ENCODE measurements around the gene FUT7. TPM values are rescaled to one million over a fixed set of nuclear protein-coding genes. Genes with fewer than 3 reads are reported as not detected.

FUT7 gene
- polyA plus RNA-seq, 3 donors, result 0.18 TPM; not detected in 2

DNA sequence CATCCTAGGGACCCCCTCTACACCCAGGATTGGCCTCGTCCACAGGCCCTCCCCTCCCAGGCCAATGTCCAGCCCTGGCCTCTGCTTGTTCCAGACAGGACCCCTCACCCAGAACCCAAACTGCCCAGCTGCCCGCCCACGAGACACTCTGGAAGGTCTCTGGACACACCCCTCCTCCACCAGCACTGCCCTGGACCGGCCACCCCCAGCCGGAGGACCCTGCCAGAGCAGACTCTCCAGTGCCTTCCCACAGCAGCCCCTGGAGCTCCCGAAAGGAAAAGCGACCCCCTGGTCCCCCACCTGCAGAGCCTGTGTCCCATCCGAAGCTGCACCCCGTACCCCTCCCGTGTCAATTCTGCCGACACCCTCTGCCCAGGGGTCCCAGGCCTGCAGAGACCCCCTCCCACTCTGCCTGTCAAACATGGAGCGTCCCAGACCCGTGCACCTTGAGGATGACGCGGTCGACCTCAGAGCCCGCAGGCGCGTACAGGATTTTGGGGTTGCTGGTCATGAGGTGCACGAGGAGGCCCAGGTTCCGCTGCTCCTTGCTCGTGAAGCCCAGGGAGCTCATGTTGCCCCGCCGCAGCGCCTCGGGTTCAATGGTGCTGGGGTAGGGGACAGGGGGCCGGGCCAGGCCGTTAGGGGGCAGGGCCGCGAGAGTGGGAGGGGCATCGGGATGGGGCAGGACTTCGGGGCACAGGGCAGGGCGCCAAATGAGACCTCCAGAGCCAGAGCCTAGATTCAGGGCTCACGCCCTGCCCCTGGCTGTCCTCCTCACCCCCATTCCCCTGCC, 11.8 kb downstream of the FUT7 start:
- no peak for DNase-seq

DNA sequence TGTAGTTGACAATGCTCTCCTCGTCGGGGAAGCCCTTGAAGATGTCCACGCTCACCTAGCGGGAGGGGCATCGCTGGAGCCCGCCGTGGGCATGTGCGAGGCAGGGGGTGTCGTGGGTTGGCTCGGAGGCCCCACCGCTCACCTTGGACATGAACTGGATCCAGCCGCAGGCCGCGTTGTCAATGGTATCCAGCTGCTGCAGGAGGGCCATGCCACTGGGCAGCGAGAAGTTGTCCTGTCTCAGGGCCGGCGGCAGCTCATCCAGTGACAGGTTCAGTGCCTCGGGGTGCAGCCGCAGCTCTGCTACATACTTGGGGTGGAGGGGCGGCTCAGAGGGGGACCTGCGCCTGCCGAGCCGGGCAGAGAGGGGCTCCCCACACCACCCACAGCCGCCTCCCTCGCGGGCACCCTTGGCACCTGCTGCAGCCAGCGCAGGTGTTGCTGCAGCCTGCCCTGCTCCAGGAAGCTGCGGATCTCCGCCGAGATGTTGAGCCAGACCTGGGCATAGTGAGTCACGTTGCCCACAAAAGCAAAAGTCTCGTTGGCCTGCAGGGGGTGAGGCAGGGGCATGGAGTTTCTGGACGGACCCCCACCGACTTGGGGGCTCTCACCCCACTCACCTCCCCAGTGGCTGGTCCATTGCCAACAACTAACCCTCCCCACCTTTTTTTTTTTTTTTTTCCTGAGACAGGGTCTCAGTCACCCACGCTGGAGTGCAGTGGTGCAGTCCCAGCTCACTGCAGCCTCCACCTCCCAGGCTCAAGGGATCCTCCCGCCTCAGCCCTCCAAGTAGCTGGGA, 12.9 kb downstream of the FUT7 start:
- DNase-seq, result no peak

DNA sequence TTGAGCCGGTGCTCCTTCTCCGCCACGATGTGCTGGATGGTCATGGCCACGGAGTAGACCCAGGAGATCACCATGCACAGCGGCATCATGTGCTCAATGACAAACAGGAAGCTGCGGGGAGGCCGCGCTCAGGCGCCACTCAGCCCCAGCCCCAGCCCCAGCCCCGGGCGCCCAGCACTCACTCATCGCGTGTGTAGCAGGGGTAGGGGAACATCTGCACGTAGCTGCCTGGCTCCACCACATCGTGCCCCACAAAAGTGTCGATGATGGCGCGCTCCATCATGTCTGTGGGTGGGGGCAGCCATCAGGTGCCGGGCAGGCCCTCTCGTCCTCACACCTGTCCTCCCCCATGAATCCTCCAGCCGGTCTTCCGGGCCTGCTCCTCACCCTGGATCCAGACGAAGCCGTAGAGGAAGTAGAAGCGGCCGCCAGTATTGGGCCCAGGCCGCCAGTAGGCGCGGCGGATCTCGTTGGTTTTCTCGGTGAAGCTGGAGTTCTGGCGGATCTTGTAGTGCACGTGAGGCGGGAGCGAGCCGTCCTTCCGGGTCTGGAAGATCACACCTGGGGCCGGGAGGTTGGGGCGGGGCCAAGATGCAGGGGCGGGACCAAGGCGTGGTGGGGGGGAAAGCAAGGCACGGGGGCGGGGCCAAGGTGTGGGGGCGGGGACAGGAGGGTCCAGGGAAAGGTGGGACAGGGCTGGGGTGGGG, 13.9 kb downstream of the FUT7 start:
- no peak for DNase-seq

DNA sequence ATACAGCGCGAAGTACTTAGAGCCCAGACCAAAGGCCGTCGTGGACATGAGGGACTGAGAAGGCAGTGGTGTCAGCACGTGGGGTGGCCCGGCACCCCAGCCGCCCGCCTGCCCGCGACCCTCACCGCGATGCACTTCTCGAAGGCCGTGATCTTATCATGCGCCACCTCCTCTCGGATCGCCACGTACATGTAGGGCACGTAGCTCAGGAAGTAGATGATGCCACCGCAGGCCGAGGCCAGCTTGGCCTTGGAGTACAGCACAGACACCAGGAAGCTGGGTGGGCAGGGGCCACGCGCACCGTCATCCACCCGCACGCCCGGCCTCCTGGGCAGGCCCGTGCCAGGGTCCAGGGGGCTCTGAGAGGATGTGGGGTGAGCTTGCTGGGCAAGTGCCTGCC, 14.8 kb downstream of the FUT7 start:
- no peak for DNase-seq

DNA sequence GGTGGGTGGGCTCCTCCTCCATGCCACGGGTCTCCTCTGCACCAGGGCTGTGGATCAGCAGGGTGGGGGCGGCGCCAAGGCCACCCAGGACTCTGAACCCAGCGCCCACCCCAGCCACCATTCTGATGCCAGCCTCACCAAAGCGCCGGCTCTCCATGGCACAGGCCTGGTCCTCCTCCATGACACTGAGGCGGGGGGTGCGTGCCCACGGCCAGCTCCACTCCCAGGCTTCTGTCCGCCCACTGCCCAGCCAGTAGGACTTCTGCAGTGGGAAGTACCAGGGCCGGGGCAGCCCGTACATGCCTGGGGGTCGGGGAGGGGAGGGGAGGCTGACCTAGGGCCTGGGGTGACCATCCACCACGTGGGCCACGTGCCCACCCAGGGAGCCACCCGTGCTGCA, 15.5 kb downstream of the FUT7 start:
- DNase-seq, result no peak

GRCh38 chr9:137015976-137016375, 15.9 kb downstream of the FUT7 start:
- no peak for DNase-seq

DNA sequence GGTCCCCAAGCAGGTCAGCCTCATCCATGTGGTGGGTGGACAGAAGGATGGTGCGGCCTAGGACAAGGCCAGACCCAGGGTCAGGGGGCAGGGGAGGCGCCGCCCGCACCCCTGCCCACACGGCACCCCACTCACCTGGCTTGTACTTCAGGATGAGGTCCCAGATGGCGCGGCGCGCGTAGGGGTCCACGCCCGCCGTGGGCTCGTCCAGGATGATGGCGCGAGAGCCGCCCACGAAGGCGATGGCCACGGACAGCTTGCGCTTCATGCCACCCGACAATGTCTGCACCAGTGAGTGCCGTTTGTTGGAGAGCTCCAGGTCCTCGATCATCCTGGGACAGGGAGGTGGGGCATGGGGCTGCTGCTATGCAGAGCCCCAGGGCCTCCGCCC, 16.4 kb downstream of the FUT7 start:
- DNase-seq, result no peak

DNA sequence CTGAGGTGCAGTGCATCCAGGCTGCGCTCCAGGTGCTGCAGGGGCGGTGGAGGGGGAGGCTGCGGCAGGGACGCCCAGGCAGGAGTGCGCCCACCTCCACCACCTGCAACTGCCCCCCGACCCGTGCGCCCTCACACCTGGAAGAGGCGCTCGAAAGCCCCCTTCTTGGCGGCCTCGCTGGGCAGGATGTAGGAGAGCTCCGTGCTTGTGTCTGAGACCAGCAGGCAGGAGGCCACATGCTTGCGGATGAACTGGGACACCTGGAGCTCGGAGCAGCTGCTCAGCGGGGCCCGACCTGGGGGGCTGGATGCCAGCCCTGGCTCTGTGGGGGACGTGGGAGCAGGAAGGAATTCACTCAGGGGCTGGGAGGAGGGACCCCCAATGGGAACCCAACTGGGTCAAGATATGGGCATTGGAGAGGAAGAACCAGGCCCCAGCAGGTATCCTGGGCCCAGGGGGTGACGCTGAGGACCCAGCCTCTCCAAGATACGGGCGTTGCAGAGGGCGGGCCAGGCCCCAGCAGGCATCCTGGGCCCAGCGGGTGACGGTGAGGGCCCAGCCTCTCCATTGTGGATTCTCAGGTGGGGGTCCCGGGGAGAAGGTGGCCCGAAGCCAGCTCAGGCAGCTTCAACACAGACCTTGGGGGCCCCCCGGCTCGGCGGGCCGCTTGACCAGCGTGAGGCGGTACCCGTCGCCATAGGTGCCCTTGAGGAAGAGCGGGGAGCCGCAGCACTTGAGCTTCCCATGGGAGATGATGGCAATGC, 16.9 kb downstream of the FUT7 start:
- no peak for DNase-seq

DNA sequence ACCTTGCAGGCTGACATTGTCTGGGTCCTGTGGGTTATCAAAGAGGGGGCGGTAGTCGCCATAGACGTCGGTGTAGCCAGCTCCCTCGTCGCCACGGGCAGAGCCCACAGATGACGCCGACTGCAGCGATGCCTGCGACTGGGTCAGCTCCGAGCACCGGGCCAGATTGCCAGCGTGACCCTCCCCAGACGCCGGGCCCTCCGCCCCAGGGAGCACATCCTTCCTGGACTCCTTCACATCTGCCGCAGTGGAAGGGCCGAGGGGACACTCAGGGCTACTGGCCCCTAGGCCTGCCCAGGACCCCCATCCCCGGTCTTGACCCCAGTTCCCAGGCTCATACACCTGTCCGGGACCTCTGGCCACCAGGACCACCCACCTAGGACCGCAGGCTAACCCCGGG, 17.7 kb downstream of the FUT7 start:
- DNase-seq, result no peak

- DNase-seq, result no peak
Observed at GRCh38 chr9:137013571-137013940, 18.3 kb downstream of the FUT7 start.

DNA sequence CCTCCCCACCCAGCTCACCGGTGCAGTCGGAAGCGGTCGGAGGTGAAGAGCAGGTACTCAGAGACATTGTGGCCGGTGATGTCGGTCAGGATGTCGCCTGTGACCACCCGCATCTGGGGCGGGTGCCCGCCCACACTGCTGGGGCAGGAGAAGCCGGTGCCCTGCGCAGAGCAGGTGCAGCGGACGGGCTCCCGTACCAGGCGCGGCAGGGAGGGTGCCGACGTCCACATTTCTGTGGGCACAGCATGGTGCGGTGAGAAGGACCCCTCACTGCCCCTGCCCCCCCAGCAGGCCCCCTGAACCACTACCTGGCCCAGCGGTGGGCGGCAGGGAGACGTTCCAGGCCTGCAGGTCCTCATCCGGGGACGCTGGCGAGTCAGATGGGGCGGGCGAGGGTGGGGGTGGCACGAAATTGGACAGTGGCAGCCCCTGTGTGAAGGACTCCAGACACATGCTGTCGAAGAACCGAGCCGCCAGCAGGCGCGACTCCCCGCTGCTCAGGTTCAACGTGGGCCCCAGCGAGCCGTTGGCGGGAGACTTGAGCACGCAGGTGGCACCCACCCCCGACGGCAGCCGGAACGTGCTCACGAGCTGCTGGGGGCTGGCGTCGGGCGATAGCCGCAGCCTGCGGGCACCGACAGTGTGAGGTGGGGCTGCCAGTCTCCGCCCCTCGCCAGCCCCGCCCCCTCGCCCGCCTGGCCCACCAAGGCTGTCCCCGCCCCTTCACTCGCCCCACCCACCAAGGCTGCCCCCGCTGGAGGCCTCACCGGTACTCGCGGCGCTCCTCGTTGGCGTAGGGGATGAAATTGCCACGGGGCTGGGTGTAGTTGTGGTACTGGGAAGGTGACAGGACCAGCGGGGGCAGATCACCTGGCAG, 19.0 kb downstream of the FUT7 start:
- no peak for DNase-seq

GRCh38 chr9:137011907-137012675, 19.8 kb downstream of the FUT7 start:
- no peak for DNase-seq

GRCh38 chr9:137011156-137011555, 20.7 kb downstream of the FUT7 start:
- no peak for DNase-seq

- DNase-seq, result no peak
Observed at GRCh38 chr9:137009938-137010732, 21.8 kb downstream of the FUT7 start.

DNA sequence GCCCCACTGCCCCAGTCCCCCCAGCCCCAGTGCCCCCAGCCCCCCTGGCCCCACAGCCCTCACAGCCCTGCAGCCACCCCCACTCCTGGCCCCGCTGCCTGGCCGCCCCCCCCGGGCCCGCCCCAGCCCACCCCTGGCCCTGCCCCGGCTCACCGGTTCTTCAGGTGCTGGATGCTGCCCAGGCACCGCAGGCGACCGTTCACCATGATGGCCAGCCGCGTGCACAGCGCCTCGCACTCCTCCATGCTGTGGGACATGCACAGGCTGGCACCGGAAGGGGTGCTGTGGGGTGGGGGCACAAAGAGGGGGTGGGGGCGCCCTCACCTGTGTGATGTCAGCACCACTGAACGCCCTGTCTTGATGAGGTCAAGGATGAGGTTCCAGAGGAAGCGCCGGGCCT, 22.7 kb downstream of the FUT7 start:
- no peak for DNase-seq

DNA sequence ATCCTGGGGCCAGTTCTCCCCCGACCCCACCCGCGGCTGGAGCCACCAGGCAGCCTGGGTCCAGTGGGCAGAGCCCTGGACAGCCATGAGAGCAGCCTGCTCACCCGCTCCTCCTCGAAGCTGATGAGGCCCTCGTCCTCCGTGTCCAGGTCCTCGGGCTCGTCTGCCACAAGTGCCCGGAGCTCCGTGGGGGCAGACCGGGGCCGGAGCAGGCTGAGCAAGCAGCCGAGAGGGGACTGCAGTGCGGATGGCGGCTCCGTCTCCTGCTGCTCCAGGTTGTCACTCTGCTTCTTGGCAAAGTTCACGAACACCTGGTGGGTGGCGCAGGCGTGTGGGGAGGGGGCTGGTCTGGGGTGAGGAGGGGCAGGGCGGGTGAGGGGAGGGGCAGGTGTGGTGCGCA, 23.6 kb downstream of the FUT7 start:
- DNase-seq, result no peak

DNA sequence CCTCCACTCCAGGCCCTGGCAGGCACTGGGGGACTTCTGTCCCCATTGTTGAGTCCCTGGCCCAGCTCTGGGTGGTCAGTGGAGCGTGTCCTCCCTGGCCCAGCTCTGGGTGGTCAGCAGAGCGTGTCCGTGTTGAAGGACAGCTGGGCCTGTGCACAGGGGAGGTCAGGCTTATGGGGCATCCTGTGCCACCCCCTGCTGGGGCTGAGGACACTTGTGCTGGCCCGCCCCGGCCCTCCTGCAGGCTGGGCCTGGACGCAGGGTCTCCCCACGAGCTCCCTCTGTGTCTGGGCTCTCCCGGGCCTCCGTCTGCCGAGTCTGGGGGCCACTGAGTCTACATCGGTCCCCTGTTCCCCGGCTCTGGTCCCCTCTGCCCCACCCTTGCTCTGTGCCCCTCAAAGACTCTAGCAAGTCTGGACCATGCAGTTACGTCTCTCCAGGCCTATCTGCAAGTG, 24.0 kb downstream of the FUT7 start:
- DNase-seq, result no peak

DNA sequence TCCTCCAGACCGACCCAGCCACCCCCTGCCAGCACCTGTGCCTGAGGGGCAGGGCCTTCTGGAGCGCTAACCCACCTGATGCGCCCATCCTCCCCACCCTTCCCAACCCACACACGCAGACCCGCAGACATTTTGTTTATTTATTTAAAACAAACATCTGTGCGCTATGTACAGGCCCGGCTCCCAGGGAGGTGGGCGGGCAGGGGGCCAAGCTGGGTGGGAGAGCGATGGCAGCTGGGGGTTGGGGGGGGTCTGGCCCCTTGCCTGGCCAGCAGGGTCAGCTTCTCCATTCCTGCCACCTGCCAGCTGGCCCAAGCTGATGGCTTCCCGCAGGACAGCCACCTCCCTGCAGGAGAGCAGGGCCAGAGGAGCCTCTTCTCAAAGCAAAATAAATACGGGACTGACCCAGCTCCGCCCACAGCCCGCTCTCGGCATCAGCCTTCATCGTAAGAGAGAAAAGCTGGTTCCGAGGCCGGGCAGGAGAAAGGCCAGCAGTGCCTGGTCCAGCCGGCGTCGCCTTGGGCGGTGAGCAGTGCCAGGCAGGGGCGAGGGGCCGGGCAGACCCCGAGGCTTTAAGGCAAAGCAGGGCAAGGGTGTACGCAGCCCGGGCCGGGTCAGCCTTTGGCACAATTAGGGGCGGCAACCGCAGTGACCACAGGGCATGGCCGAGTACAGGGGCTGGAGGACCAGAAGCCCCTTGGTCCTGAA, 24.6 kb downstream of the FUT7 start:
- DNase-seq, result no peak

Measured in renal pelvis (tissue), 4 donors.